Muscle of leg (tissue), 16 donors: ENCODE results near the gene ABCF3. TPM values are rescaled to one million over a fixed set of nuclear protein-coding genes. Genes with fewer than 3 reads are reported as not detected.

Source experiments
- DNase-seq: peaks from one replicate; pipeline ENCODE4 v3.0.0; 2013
- H3K27ac ChIP-seq: one replicate; pipeline ENCODE4 v1.5.1; 2013; ENCODE audit warnings: mild to moderate bottlenecking, low read length, control low read depth
- H3K27me3 ChIP-seq: one replicate; pipeline ENCODE4 v1.6.1; 2013; ENCODE audit warnings: low read length; ENCODE audit not compliant: control insufficient read depth, insufficient read depth
- H3K36me3 ChIP-seq: one replicate; pipeline ENCODE4 v1.6.1; 2013; ENCODE audit warnings: low read length; ENCODE audit not compliant: control insufficient read depth, insufficient read depth
- H3K4me1 ChIP-seq: one replicate; pipeline ENCODE4 v1.6.1; 2013; ENCODE audit warnings: low read length; ENCODE audit not compliant: control insufficient read depth, insufficient read depth
- H3K4me3 ChIP-seq: one replicate; pipeline ENCODE4 v1.5.1; 2013; ENCODE audit warnings: low read length, control low read depth
- H3K9me3 ChIP-seq: replicated peaks from 2 replicates; pipeline ENCODE4 v1.6.1; 2013; ENCODE audit warnings: low read depth, low read length; ENCODE audit not compliant: control insufficient read depth
- WGBS: methylation state at CpG from one replicate; pipeline ENCODE4 v1.1.5; 2013; ENCODE audit warnings: missing lambda C conversion rate; ENCODE audit not compliant: insufficient coverage; 5-methylcytosine and 5-hydroxymethylcytosine counted together
- long read RNA-seq, 11 donors: transcript quantifications; one replicate each; lab custom pipeline, GENCODE V29; 2026
- polyA plus RNA-seq, 8 donors: library from polyadenylated mRNA; unstranded; fragments of 120-200 nt; gene quantifications; one replicate each; pipeline versions ENCODE4 v1.2.1 to v1.2.3, GENCODE V29; 2013; ENCODE audit warnings: inconsistent platforms in 1 of 8, low replicate concordance in 1 of 8; ENCODE audit not compliant: insufficient read length in 8 of 8, insufficient read depth in 1 of 8
- total RNA-seq: library from RNA; stranded (reverse); fragments of 120-200 nt; gene quantifications from one replicate; pipeline ENCODE4 v1.2.4, GENCODE V29; 2013

The ABCF3 gene, protein sequence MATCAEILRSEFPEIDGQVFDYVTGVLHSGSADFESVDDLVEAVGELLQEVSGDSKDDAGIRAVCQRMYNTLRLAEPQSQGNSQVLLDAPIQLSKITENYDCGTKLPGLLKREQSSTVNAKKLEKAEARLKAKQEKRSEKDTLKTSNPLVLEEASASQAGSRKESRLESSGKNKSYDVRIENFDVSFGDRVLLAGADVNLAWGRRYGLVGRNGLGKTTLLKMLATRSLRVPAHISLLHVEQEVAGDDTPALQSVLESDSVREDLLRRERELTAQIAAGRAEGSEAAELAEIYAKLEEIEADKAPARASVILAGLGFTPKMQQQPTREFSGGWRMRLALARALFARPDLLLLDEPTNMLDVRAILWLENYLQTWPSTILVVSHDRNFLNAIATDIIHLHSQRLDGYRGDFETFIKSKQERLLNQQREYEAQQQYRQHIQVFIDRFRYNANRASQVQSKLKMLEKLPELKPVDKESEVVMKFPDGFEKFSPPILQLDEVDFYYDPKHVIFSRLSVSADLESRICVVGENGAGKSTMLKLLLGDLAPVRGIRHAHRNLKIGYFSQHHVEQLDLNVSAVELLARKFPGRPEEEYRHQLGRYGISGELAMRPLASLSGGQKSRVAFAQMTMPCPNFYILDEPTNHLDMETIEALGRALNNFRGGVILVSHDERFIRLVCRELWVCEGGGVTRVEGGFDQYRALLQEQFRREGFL
- total RNA-seq (33.0 TPM), polyA plus RNA-seq (10 to 100 TPM; 42.0 to 54.5 (median 48.8) TPM)
- long read RNA-seq, donor 1, partial matches to known transcripts, result 0 of 1 reads
- long read RNA-seq, donor 1, other reads (novel, unspliced or antisense), result 0 of 1 reads
- long read RNA-seq, donor 2, result 0 reads
- long read RNA-seq, donor 3, transcript ABCF3-203 (21 exons, 2,624 nt), result major isoform, 9 of 19 reads
- long read RNA-seq, donor 3, partial matches to known transcripts, result 9 of 19 reads
- long read RNA-seq, donor 3, other reads (novel, unspliced or antisense), result 0 of 19 reads
- long read RNA-seq, donor 4, partial matches to known transcripts, result 0 of 1 reads
- long read RNA-seq, donor 4, other reads (novel, unspliced or antisense), result 0 of 1 reads
- long read RNA-seq, donor 5, transcript ABCF3-203 (21 exons, 2,624 nt), result major isoform, 13 of 30 reads
- long read RNA-seq, donor 5, partial matches to known transcripts, result 15 of 30 reads
- long read RNA-seq, donor 5, other reads (novel, unspliced or antisense), result 0 of 30 reads
- long read RNA-seq, donor 6, transcript ABCF3-203 (21 exons, 2,624 nt), result major isoform, 12 of 32 reads
- long read RNA-seq, donor 6, partial matches to known transcripts, result 18 of 32 reads
- long read RNA-seq, donor 6, other reads (novel, unspliced or antisense), result 0 of 32 reads
- long read RNA-seq, donor 7, partial matches to known transcripts, result 0 of 7 reads
- long read RNA-seq, donor 7, other reads (novel, unspliced or antisense), result 0 of 7 reads
- long read RNA-seq, donor 8, partial matches to known transcripts, result 6 of 7 reads
- long read RNA-seq, donor 8, other reads (novel, unspliced or antisense), result 0 of 7 reads
- long read RNA-seq, donor 9, partial matches to known transcripts, result 6 of 7 reads
- long read RNA-seq, donor 9, other reads (novel, unspliced or antisense), result 0 of 7 reads
- long read RNA-seq, donor 10, transcript ABCF3-203 (21 exons, 2,624 nt), result major isoform, 5 of 7 reads
- long read RNA-seq, donor 10, partial matches to known transcripts, result 0 of 7 reads
- long read RNA-seq, donor 10, other reads (novel, unspliced or antisense), result 0 of 7 reads
- long read RNA-seq, donor 11, partial matches to known transcripts, result 6 of 17 reads
- long read RNA-seq, donor 11, other reads (novel, unspliced or antisense), result 0 of 17 reads

DNA sequence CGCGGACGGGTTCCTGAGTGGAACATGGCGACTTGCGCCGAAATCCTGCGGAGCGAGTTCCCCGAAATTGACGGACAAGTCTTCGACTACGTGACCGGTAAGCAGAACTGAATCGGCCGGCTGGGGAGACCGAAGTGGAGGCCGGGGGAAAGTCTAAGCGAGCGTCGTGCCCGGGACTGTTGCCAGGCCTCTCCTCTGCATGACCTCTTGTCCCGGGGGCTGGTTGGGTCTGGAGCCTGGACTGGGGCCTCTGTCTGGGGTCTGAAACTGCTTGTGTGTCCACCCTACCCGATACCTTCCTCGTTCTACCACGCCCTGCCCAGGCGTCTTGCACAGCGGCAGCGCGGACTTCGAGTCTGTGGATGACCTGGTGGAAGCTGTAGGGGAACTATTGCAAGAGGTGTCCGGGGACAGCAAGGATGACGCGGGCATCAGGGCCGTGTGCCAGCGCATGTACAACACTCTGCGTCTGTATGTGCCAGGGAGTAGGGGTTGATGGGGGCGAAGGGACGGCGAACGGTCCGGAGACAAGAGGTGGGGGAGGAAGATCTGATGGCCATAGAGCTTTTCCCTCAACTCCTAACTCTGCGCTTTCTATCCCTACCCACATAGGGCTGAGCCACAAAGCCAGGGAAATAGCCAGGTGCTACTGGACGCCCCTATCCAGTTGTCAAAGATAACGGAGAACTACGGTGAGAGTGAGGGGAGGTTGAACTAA, at the start of gene ABCF3:
Gene ABCF3 (plus strand): TSS at position 16 of the 718 bp plus-strand sequence. CDS start 9 bp downstream, at position 25.
- 0% methylated on average over 25 of the region's 45 CpGs for WGBS
- Histone ChIP-seq H3K9me3 (no peaks in the 10 kb centered on the region), H3K27ac (peak within 1 kb of the TSS; percentile 76), H3K36me3 (peaks cover 69% of the 10 kb centered on the region), H3K27me3 (no peaks in the 10 kb centered on the region), H3K4me1 (peaks cover 14% of the 10 kb centered on the region), H3K4me3 (peak within 1 kb of the TSS; percentile 92)
- DNase-seq, result no peak

DNA sequence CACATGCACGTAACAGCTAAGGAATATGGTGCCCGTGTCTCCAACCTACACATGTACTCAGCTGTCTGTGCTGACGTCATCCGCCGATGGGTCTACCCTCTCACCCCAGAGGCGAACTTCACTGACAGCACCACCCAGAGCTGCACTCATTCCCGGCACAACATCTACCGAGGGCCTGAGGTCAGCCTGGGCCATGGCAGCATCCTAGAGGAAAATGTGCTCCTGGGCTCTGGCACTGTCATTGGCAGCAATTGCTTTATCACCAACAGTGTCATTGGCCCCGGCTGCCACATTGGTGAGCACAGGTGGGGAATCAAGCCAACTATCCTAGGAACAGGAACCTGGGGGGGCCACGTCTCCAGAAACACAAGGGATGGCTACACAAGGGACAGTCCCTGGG, 45.6 kb upstream of the ABCF3 start:
- no peaks in the 10 kb centered on the region for H3K27me3 ChIP-seq
- 90% methylated on average over 10 of the region's 10 CpGs for WGBS
- H3K4me3 ChIP-seq, result no peak overlapping the region
- H3K4me1 ChIP-seq, result peaks cover 23% of the 10 kb centered on the region
- H3K27ac ChIP-seq, result no peak overlapping the region
- H3K9me3 ChIP-seq, result no peaks in the 10 kb centered on the region
- H3K36me3 ChIP-seq, result peaks cover 69% of the 10 kb centered on the region
- no peak for DNase-seq

DNA sequence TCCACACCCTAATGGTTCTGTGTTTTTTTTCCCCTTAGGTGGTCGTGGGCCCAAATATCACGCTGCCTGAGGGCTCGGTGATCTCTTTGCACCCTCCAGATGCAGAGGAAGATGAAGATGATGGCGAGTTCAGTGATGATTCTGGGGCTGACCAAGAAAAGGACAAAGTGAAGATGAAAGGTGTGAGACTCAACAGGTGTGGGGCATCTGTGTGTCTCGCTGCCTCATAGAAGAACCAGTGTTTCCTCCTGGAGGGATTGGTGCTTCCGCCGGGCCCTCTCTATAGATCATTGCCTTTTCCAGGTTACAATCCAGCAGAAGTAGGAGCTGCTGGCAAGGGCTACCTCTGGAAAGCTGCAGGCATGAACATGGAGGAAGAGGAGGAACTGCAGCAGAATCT, 43.8 kb upstream of the ABCF3 start:
- peaks cover 74% of the 10 kb centered on the region for H3K36me3 ChIP-seq
- no peak overlapping the region for H3K4me3 ChIP-seq
- H3K27me3 ChIP-seq, result no peaks in the 10 kb centered on the region
- H3K27ac ChIP-seq, result no peak overlapping the region
- DNase-seq, result no peak
- WGBS, result 97% methylated on average over 5 of the region's 7 CpGs
- H3K9me3 ChIP-seq, result no peaks in the 10 kb centered on the region
- H3K4me1 ChIP-seq, result peaks cover 22% of the 10 kb centered on the region

DNA sequence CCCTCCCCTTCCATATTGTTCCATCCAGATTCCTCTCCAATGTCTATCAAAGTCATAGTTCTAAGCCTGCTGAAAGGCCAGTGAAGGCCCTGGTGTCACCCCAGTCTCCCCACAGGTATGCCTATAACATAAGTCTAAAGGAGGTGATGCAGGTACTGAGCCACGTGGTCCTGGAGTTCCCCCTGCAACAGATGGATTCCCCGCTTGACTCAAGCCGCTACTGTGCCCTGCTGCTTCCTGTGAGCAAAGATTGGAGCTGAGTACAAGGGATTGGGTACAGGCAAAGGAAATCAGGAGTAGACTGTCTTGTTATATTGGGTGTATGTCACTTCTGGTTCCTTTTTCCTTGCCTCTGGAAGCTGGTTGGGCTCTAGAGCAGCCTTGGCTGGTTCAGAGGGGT, 42.7 kb upstream of the ABCF3 start:
- H3K4me3 ChIP-seq, result no peak overlapping the region
- peaks cover 66% of the 10 kb centered on the region for H3K36me3 ChIP-seq
- WGBS, result 93% methylated on average over 3 of the region's 3 CpGs
- no peaks in the 10 kb centered on the region for H3K9me3 ChIP-seq
- H3K4me1 ChIP-seq, result peaks cover 22% of the 10 kb centered on the region
- no peaks in the 10 kb centered on the region for H3K27me3 ChIP-seq
- no peak overlapping the region for H3K27ac ChIP-seq
- no peak for DNase-seq

DNA sequence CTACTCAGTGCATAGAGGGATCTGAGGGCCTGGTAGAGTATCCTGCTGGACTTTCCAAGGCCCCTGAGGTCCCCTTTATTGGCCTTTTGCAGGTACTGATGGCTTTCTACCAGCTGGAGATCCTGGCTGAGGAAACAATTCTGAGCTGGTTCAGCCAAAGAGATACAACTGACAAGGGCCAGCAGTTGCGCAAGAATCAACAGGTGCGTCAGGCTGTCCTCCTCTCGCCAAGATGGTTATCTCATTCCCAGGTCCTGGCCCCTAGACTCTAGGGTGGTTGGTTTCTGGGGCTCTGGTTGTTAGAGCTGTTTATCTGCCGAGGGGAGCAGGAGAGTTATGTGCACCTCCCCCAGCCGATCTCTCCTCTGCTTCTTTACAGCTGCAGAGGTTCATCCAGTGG, 41.5 kb upstream of the ABCF3 start:
- DNase-seq, result no peak
- Histone ChIP-seq H3K27me3 (no peaks in the 10 kb centered on the region), H3K4me1 (peaks cover 22% of the 10 kb centered on the region), H3K36me3 (peaks cover 63% of the 10 kb centered on the region), H3K27ac (no peak overlapping the region), H3K4me3 (no peak overlapping the region), H3K9me3 (no peaks in the 10 kb centered on the region)
- 80% methylated on average over 1 of the region's 5 CpGs for WGBS

DNA sequence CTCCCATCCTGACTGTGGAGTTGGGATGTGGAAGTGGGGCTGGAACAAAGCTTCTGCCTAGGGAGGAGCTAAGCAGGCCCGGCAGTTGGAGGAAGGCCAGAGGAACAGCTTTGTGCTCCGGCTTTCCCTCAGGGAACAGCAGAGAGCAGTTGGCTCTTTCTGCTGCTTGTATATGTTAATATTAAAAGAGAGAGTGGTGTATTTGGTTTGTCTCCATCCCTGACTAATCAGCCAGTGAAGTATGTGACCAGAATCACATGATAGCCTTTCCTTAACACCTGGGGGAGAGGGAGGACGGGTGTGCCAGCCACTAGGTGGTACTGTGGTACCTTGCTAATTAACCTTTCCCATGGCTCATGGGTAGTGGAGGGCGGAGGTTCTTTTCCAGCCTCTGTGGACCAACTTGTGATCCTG, 40.9 kb upstream of the ABCF3 start:
- peak; percentile 93 for DNase-seq
- Histone ChIP-seq H3K4me3 (no peak overlapping the region), H3K36me3 (peaks cover 60% of the 10 kb centered on the region), H3K27me3 (no peaks in the 10 kb centered on the region), H3K9me3 (no peaks in the 10 kb centered on the region), H3K27ac (peak overlapping the region; percentile 24), H3K4me1 (peaks cover 22% of the 10 kb centered on the region)
- no CpG with 5 or more reads among the region's 4 CpGs for WGBS

DNA sequence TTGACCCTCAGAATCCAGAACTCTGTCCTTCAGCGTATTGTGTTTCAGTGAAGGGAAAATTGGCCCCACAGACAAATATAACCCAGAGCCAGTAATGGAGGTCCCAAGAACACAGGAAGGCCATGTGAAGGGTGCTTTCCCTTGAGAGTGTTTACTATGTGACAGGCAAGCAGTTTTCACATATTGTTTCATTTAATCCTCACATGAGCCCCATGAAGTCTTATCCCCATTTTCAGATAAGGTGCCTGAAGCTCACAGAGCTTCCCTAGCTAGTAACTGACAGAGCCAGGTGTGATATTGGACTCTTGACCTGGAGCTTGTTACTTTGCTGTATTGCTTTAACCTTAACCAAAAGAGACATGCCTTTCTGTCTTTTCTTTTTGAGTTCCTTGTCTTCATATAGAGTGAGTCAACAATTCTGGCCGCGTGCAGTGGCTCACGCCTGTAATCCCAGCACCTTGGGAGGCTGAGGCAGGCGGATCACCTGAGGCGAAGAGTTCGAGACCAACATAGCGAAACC, 40.2 kb upstream of the ABCF3 start:
- WGBS, result no CpG with 5 or more reads among the region's 8 CpGs
- peak overlapping the region; percentile 20 for H3K27ac ChIP-seq
- no peak overlapping the region for H3K4me3 ChIP-seq
- DNase-seq, result no peak
- no peaks in the 10 kb centered on the region for H3K9me3 ChIP-seq
- peaks cover 22% of the 10 kb centered on the region for H3K4me1 ChIP-seq
- H3K36me3 ChIP-seq, result peaks cover 53% of the 10 kb centered on the region
- H3K27me3 ChIP-seq, result no peaks in the 10 kb centered on the region

DNA sequence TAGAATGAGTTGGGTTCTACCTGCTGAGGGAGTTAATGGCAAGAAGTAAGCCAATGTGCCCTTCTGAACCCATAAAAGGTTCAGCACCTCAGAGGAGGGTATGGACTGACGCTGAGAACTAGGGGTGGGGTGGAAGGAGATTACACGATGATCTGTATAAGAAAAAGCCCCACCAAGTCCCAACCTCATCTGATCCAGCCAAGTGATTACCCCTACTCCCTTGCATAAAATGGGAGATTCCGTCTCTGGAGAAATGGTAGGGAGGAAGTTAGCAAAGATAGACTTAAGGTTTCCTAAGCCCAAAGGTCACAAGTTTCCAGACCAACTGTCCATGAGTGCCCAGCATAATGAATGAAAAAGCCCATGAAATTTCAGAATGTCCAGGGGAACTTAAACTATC, 37.9 kb upstream of the ABCF3 start:
- H3K4me3 ChIP-seq, result no peak overlapping the region

More for the DNA sequence above, 37.9 kb upstream of the ABCF3 start:
- Histone ChIP-seq H3K27ac (no peak overlapping the region), H3K36me3 (peaks cover 37% of the 10 kb centered on the region), H3K9me3 (no peaks in the 10 kb centered on the region), H3K27me3 (no peaks in the 10 kb centered on the region), H3K4me1 (peaks cover 22% of the 10 kb centered on the region)
- no peak for DNase-seq
- WGBS, result no CpG with 5 or more reads among the region's 3 CpGs
